HUES64 (cell line): ENCODE measurements around the gene SETBP1.

Experiments used
- H3K27ac ChIP-seq: 2 replicates; pipeline ENCODE4 v1.7.0; 2013; ENCODE audit warnings: low read depth, low read length, inconsistent platforms
- H3K27me3 ChIP-seq: 2 replicates; pipeline ENCODE4 v1.6.1; 2013; ENCODE audit warnings: mild to moderate bottlenecking, low read length; ENCODE audit not compliant: insufficient read depth
- H3K36me3 ChIP-seq: 2 replicates; pipeline ENCODE4 v1.6.1; 2013; ENCODE audit warnings: mild to moderate bottlenecking, low read length; ENCODE audit not compliant: insufficient read depth
- H3K4me1 ChIP-seq: 2 replicates; pipeline ENCODE4 v1.6.1; 2013; ENCODE audit warnings: mild to moderate bottlenecking, low read length, moderate library complexity; ENCODE audit not compliant: insufficient read depth
- H3K4me3 ChIP-seq: 2 replicates; pipeline ENCODE4 v1.5.1; 2013; ENCODE audit warnings: mild to moderate bottlenecking, low read length, moderate library complexity
- H3K9ac ChIP-seq: 2 replicates; pipeline ENCODE4 v1.6.1; 2013; ENCODE audit warnings: mild to moderate bottlenecking, low read depth, low read length
- H3K9me3 ChIP-seq: 2 replicates; pipeline ENCODE4 v1.6.1; 2013; ENCODE audit warnings: low read depth, low read length; ENCODE audit not compliant: insufficient read depth
- WGBS: fragments of 150-250, 120-280 bp; methylation state at CpG from one replicate; pipeline ENCODE4 v1.1.7; 2013; ENCODE audit warnings: missing lambda C conversion rate; 5-methylcytosine and 5-hydroxymethylcytosine counted together

Gene SETBP1

GRCh38 chr18:45085916-45086624 is 405.4 kb downstream of the SETBP1 start:
- no peak overlapping the region for H3K9ac ChIP-seq
- H3K4me1 ChIP-seq: 0 out of 2 replicates have a peak, but pooled peaks cover 4% of the 10 kb centered on the region
- no peaks in the 10 kb centered on the region for H3K36me3 ChIP-seq
- H3K4me3 ChIP-seq: no peak overlapping the region
- no peaks in the 10 kb centered on the region for H3K9me3 ChIP-seq
- no peak overlapping the region for H3K27ac ChIP-seq
- 83% methylated on average over 5 of the region's 5 CpGs for WGBS
- no peaks in the 10 kb centered on the region for H3K27me3 ChIP-seq

- WGBS: 86% methylated on average over 3 of the region's 3 CpGs
- no peaks in the 10 kb centered on the region for H3K36me3 ChIP-seq
- no peak overlapping the region for H3K9ac ChIP-seq
- H3K27me3 ChIP-seq: no peaks in the 10 kb centered on the region
- H3K4me1 ChIP-seq: 0 out of 2 replicates have a peak, but pooled peaks cover 4% of the 10 kb centered on the region
- H3K4me3 ChIP-seq: no peak overlapping the region
- no peak overlapping the region for H3K27ac ChIP-seq
- no peaks in the 10 kb centered on the region for H3K9me3 ChIP-seq
Measured at GRCh38 chr18:45086777-45087176, 406.1 kb downstream of the SETBP1 start.

- no peaks in the 10 kb centered on the region for H3K9me3 ChIP-seq
- WGBS: 95% methylated on average over 7 of the region's 7 CpGs
- no peak overlapping the region for H3K9ac ChIP-seq
- no peak overlapping the region for H3K4me3 ChIP-seq
- no peaks in the 10 kb centered on the region for H3K27me3 ChIP-seq
- H3K27ac ChIP-seq: no peak overlapping the region
- 0 out of 2 replicates have a peak, but pooled peaks cover 4% of the 10 kb centered on the region for H3K4me1 ChIP-seq
- H3K36me3 ChIP-seq: no peaks in the 10 kb centered on the region
Measured at GRCh38 chr18:45090526-45091140, 409.9 kb downstream of the SETBP1 start.

GRCh38 chr18:45100321-45101105 is 419.8 kb downstream of the SETBP1 start:
- no peaks in the 10 kb centered on the region for H3K27me3 ChIP-seq
- 0 out of 2 replicates have a peak, but pooled peaks cover 7% of the 10 kb centered on the region for H3K4me1 ChIP-seq
- no peak overlapping the region for H3K27ac ChIP-seq
- no peak overlapping the region for H3K4me3 ChIP-seq
- H3K9ac ChIP-seq: no peak overlapping the region
- H3K36me3 ChIP-seq: no peaks in the 10 kb centered on the region
- no peaks in the 10 kb centered on the region for H3K9me3 ChIP-seq
- 98% methylated on average over 2 of the region's 4 CpGs for WGBS

- WGBS: 98% methylated on average over 3 of the region's 3 CpGs
- no peak overlapping the region for H3K4me3 ChIP-seq
- no peaks in the 10 kb centered on the region for H3K36me3 ChIP-seq
- H3K27me3 ChIP-seq: no peaks in the 10 kb centered on the region
- H3K27ac ChIP-seq: no peak overlapping the region
- no peak overlapping the region for H3K9ac ChIP-seq
- H3K4me1 ChIP-seq: 0 out of 2 replicates have a peak, but pooled peaks cover 7% of the 10 kb centered on the region
- H3K9me3 ChIP-seq: no peaks in the 10 kb centered on the region
Measured at GRCh38 chr18:45102126-45102525, 421.4 kb downstream of the SETBP1 start.

- no peak overlapping the region for H3K4me3 ChIP-seq
- no peaks in the 10 kb centered on the region for H3K36me3 ChIP-seq
- H3K4me1 ChIP-seq: 0 out of 2 replicates have a peak, but pooled peaks cover 7% of the 10 kb centered on the region
- no peak overlapping the region for H3K9ac ChIP-seq
- no peaks in the 10 kb centered on the region for H3K27me3 ChIP-seq
- 85% methylated on average over 6 of the region's 6 CpGs for WGBS
- H3K9me3 ChIP-seq: no peaks in the 10 kb centered on the region
- H3K27ac ChIP-seq: no peak overlapping the region
Measured at GRCh38 chr18:45102863-45103262, 422.2 kb downstream of the SETBP1 start.

- Histone ChIP-seq H3K27me3 (no peaks in the 10 kb centered on the region), H3K36me3 (no peaks in the 10 kb centered on the region), H3K4me3 (no peak overlapping the region), H3K9me3 (no peaks in the 10 kb centered on the region), H3K4me1 (0 out of 2 replicates have a peak, but pooled peaks cover 7% of the 10 kb centered on the region), H3K27ac (no peak overlapping the region), H3K9ac (no peak overlapping the region)
- WGBS: 87% methylated on average over 5 of the region's 5 CpGs
Measured at GRCh38 chr18:45103319-45104048, 422.8 kb downstream of the SETBP1 start.

GRCh38 chr18:45104049-45104395 is 423.3 kb downstream of the SETBP1 start:
- WGBS: 85% methylated on average over 1 of the region's 1 CpG
- no peak overlapping the region for H3K27ac ChIP-seq
- H3K4me1 ChIP-seq: 0 out of 2 replicates have a peak, but pooled peaks cover 7% of the 10 kb centered on the region

GRCh38 chr18:45106331-45106774 is 425.7 kb downstream of the SETBP1 start:
- no peaks in the 10 kb centered on the region for H3K27me3 ChIP-seq
- H3K4me3 ChIP-seq: no peak overlapping the region
- H3K36me3 ChIP-seq: no peaks in the 10 kb centered on the region
- H3K9ac ChIP-seq: no peak overlapping the region
- WGBS: 92% methylated on average over 2 of the region's 2 CpGs
- 0 out of 2 replicates have a peak, but pooled peaks cover 7% of the 10 kb centered on the region for H3K4me1 ChIP-seq
- H3K27ac ChIP-seq: no peak overlapping the region
- no peaks in the 10 kb centered on the region for H3K9me3 ChIP-seq

More at GRCh38 chr18:45104049-45104395, 423.3 kb downstream of the SETBP1 start:
- Histone ChIP-seq H3K36me3 (no peaks in the 10 kb centered on the region), H3K27me3 (no peaks in the 10 kb centered on the region), H3K9me3 (no peaks in the 10 kb centered on the region), H3K9ac (no peak overlapping the region), H3K4me3 (no peak overlapping the region)

- WGBS: 100% methylated on average over 1 of the region's 1 CpG
- H3K27me3 ChIP-seq: no peaks in the 10 kb centered on the region
- no peaks in the 10 kb centered on the region for H3K9me3 ChIP-seq
- H3K9ac ChIP-seq: no peak overlapping the region
- H3K36me3 ChIP-seq: no peaks in the 10 kb centered on the region
- no peak overlapping the region for H3K27ac ChIP-seq
- no peak overlapping the region for H3K4me3 ChIP-seq
- H3K4me1 ChIP-seq: 0 out of 2 replicates have a peak, but pooled peaks cover 7% of the 10 kb centered on the region
Measured at GRCh38 chr18:45107425-45107824, 426.7 kb downstream of the SETBP1 start.
